K562 (cell line): ENCODE data around the gene PDE4A. TPM values are rescaled to one million over a fixed set of nuclear protein-coding genes. Genes with fewer than 3 reads are reported as not detected.

Source experiments
- ARNT ChIP-seq, 2 experiments: fragments of 450-650 bp; IDR thresholded peaks; 2 replicates each; pipeline ENCODE4 v1.6.1; 2016; ENCODE audit warnings: mild to moderate bottlenecking in 1 of 2
- CEBPB ChIP-seq: fragments of 450-650 bp; IDR thresholded peaks from 2 replicates; pipeline ENCODE4 v1.6.1; 2016; ENCODE audit warnings: missing genetic modification characterization, missing compliant biosample characterization
- CTBP1 ChIP-seq: fragments of 450-650 bp; IDR thresholded peaks from 2 replicates; pipeline ENCODE4 v1.6.1; 2016; ENCODE audit warnings: borderline replicate concordance
- LARP7 ChIP-seq: fragments of 450-650 bp; IDR thresholded peaks from 2 replicates; pipeline ENCODE4 v1.6.1; 2016
- MCM5 ChIP-seq: fragments of 450-650 bp; IDR thresholded peaks from 2 replicates; pipeline ENCODE4 v1.6.1; 2016; ENCODE audit warnings: low read depth
- MTA1 ChIP-seq: fragments of 450-650 bp; IDR thresholded peaks from 2 replicates; pipeline ENCODE4 v1.6.1; 2017; ENCODE audit warnings: borderline replicate concordance
- NELFE ChIP-seq: IDR thresholded peaks from 2 replicates; pipeline ENCODE4 v1.6.1; 2011; ENCODE audit warnings: mild to moderate bottlenecking; ENCODE audit not compliant: insufficient read depth, insufficient read length
- NFRKB ChIP-seq: fragments of 450-650 bp; IDR thresholded peaks from 2 replicates; pipeline ENCODE4 v1.6.1; 2016; ENCODE audit warnings: low read depth
- POLR2B ChIP-seq: fragments of 450-650 bp; IDR thresholded peaks from 2 replicates; pipeline ENCODE4 v1.6.1; 2018; ENCODE audit warnings: low read depth; ENCODE audit not compliant: partially characterized antibody
- RBM22 ChIP-seq: fragments of 200-400 bp; formaldehyde crosslinking; IDR thresholded peaks from 2 replicates; pipeline ENCODE4 v1.6.1; 2018; ENCODE audit warnings: low read length, low read depth; ENCODE audit not compliant: poor library complexity, severe bottlenecking
- RBM39 ChIP-seq: fragments of 200-400 bp; formaldehyde crosslinking; optimal IDR thresholded peaks from 2 replicates; pipeline ENCODE3; 2018; ENCODE audit warnings: low read depth, low read length
- TCF7 ChIP-seq: sonication (generic); IDR thresholded peaks from 2 replicates; pipeline ENCODE4 v1.6.1; 2016; ENCODE audit warnings: antibody characterized with exemption, borderline replicate concordance
- ZEB2 ChIP-seq: fragments of 450-650 bp; IDR thresholded peaks from 2 replicates; pipeline ENCODE4 v1.6.1; 2016
- ZNF121 ChIP-seq: sonication (generic); formaldehyde crosslinking; conservative IDR thresholded peaks from 2 replicates; pipeline ENCODE4 v1.8.0; 2022; ENCODE audit warnings: missing genetic modification reagents
- ZNF778 ChIP-seq: fragments of 450-650 bp; formaldehyde crosslinking; IDR thresholded peaks from 2 replicates; pipeline ENCODE4 v1.4.0; 2020; ENCODE audit warnings: mild to moderate bottlenecking, moderate library complexity
- polyA plus RNA-seq, 8 experiments: library from polyadenylated mRNA; depleted of rRNA in 4 of 8; stranded (reverse) in 5 of 8; unstranded in 3 of 8; fragments of >200 nt; fragmentation: Nextera tagmentation in 2 of 8; fragmentation: Illumina TruSeq in 1 of 8; extraction: Ambion mirVana in 2 of 8; extraction: Trizol in 1 of 8; gene quantifications; 2 replicates each; pipeline versions ENCODE4 v1.2.1 to v1.2.3, GENCODE V29; 2011 to 2014; ENCODE audit warnings: inconsistent platforms in 1 of 8, missing spikeins in 1 of 8
- total RNA-seq, 7 experiments: library from RNA; depleted of rRNA in 6 of 7; stranded (reverse); fragments of >200 nt in 6 of 7; fragmentation: Illumina TruSeq in 2 of 7; extraction: Trizol in 2 of 7; gene quantifications; 2 replicates each; pipeline versions ENCODE4 v1.2.1 to v1.2.3, GENCODE V29; 2011 to 2021; ENCODE audit warnings: low replicate concordance in 1 of 7
- TF ChIP-seq, protein P1 (sequence below): fragments of 450-650 bp; IDR thresholded peaks from 2 replicates; pipeline ENCODE4 v1.6.1; 2017; ENCODE audit warnings: antibody characterized with exemption, mild to moderate bottlenecking
- TF ChIP-seq, protein P2 (sequence below), 2 experiments: IDR thresholded peaks; 2 replicates each; pipeline ENCODE4 v1.6.1; 2012; ENCODE audit warnings: improper control_type of control experiment in 2 of 2, low read depth in 2 of 2, low read length in 2 of 2, borderline replicate concordance in 1 of 2
- TF ChIP-seq, protein P3 (sequence below), 2 experiments: fragments of 450-650 bp in 1 of 2; sonication (generic) in 1 of 2; formaldehyde crosslinking in 1 of 2; IDR thresholded peaks in 1 of 2; conservative IDR thresholded peaks in 1 of 2; 2 replicates each; pipeline versions ENCODE4 v1.6.1 to v1.8.1; 2016 to 2023; ENCODE audit warnings: mild to moderate bottlenecking in 2 of 2, moderate library complexity in 2 of 2, inconsistent platforms in 1 of 2, missing genetic modification reagents in 1 of 2

Gene PDE4A
- total and polyA plus RNA-seq, 9 of the 15 experiments (the other 6 are each of a cell fraction or from before 2014, with no cell fraction given), result 0.66 to 26.9 (median 4.6) TPM

DNA sequence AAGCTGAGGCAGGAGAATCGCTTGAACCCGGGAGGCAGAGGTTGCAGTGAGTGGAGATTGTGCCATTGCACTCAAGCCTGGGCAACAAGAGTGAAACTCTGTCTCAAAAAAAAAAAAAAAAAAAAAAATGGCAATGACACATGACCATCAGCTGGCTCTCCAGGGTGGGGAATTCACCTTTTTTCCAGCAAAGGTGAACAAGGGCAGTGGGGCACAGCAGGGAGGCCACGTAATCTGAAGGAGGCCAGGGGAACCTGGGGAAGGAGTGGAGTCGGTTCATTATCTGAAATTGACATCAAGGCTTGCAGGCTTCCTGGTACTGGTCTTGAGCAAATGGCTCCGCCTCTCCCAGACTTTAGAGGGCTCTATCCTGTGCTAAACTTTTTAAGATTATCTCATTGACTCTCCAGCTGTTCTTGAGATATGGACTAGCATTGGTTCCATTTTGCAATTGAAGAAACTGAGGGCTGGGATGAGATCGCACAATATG is 54.7 kb downstream of the PDE4A start (continued):
- TF ChIP-seq MTA1 (peak; percentile 49; the same call in 1 of the 2 replicates), CTBP1 (peak; percentile 32), RBM22 (no peak), NELFE (no peak), MCM5 (no peak), TCF7 (no peak), RBM39 (no peak), ARNT (IDR thresholded peaks at IDR 0.05) (0 out of 4 replicates have a peak, but pooled peaks of 1 of the 2 experiments have one; percentile 9), CEBPB (tag) (peak; percentile 20; the same call in 1 of the 2 replicates), NFRKB (no peak), ZEB2 (peak; percentile 82), LARP7 (peak; percentile 58; the same call in 1 of the 2 replicates), ZNF121 (no peak), ZNF778 (CRISPR knock-in tag) (no peak), POLR2B (no peak)
- TF ChIP-seq, protein P1, sequence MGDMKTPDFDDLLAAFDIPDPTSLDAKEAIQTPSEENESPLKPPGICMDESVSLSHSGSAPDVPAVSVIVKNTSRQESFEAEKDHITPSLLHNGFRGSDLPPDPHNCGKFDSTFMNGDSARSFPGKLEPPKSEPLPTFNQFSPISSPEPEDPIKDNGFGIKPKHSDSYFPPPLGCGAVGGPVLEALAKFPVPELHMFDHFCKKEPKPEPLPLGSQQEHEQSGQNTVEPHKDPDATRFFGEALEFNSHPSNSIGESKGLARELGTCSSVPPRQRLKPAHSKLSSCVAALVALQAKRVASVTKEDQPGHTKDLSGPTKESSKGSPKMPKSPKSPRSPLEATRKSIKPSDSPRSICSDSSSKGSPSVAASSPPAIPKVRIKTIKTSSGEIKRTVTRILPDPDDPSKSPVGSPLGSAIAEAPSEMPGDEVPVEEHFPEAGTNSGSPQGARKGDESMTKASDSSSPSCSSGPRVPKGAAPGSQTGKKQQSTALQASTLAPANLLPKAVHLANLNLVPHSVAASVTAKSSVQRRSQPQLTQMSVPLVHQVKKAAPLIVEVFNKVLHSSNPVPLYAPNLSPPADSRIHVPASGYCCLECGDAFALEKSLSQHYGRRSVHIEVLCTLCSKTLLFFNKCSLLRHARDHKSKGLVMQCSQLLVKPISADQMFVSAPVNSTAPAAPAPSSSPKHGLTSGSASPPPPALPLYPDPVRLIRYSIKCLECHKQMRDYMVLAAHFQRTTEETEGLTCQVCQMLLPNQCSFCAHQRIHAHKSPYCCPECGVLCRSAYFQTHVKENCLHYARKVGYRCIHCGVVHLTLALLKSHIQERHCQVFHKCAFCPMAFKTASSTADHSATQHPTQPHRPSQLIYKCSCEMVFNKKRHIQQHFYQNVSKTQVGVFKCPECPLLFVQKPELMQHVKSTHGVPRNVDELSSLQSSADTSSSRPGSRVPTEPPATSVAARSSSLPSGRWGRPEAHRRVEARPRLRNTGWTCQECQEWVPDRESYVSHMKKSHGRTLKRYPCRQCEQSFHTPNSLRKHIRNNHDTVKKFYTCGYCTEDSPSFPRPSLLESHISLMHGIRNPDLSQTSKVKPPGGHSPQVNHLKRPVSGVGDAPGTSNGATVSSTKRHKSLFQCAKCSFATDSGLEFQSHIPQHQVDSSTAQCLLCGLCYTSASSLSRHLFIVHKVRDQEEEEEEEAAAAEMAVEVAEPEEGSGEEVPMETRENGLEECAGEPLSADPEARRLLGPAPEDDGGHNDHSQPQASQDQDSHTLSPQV, result no peak
- TF ChIP-seq, protein P2, sequence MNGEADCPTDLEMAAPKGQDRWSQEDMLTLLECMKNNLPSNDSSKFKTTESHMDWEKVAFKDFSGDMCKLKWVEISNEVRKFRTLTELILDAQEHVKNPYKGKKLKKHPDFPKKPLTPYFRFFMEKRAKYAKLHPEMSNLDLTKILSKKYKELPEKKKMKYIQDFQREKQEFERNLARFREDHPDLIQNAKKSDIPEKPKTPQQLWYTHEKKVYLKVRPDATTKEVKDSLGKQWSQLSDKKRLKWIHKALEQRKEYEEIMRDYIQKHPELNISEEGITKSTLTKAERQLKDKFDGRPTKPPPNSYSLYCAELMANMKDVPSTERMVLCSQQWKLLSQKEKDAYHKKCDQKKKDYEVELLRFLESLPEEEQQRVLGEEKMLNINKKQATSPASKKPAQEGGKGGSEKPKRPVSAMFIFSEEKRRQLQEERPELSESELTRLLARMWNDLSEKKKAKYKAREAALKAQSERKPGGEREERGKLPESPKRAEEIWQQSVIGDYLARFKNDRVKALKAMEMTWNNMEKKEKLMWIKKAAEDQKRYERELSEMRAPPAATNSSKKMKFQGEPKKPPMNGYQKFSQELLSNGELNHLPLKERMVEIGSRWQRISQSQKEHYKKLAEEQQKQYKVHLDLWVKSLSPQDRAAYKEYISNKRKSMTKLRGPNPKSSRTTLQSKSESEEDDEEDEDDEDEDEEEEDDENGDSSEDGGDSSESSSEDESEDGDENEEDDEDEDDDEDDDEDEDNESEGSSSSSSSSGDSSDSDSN (IDR thresholded peaks at IDR 0.05; ENCODE audit: borderline replicate concordance in 1 of 2, low read depth in 2 of 2, low read length in 2 of 2), result no peak
- TF ChIP-seq, protein P3, sequence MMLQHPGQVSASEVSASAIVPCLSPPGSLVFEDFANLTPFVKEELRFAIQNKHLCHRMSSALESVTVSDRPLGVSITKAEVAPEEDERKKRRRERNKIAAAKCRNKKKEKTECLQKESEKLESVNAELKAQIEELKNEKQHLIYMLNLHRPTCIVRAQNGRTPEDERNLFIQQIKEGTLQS (IDR thresholded peaks at IDR 0.05), result peak; percentile 22; the same call in 1 of the 2 replicates
- TF ChIP-seq, protein P3 (CRISPR knock-in tag; conservative IDR thresholded peaks at IDR 0.05), result no peak
